Measurements from ENCODE around the gene CCNG1.
"Not testable (repeated sequence)": the region's sequence is repeated elsewhere in the genome, so short reads cannot be mapped to it uniquely, and the experiment has no call there.

The CCNG1 gene

DNA sequence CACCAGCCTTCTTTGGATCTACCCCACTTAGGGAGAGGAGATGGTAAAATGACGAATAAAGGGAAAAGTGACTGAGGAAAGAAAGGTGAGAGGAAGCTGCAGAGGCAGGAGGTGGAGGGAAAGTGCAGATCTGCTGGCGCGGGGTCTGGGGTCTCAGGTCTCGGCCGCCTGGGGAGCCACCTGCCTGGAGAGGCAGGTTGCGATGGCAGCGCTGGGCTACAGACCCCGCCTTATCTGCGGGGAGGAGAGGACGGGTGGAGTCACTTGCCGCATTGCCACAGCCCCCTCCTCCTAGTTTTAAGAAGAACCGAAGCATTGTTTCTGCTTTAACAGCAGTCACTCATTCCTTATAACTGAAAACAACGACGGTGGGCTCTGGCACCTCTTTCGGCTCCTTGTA lies 21.7 kb upstream of the CCNG1 start:
- H3K9me3 Mint-ChIP-seq: not testable (repeated sequence)

GRCh38 chr5:163424836-163425235 lies 12.6 kb upstream of the CCNG1 start:
- Mint-ChIP-seq H3K4me3 (no peak overlapping the region), H3K36me3 (ENCODE audit: insufficient read depth) (no peaks in the 10 kb centered on the region), H3K27ac (no peak overlapping the region), H3K4me1 (ENCODE audit: low read depth in 2 of 2) (peaks cover 4% of the 10 kb centered on the region in 2 donors), H3K9me3 (no peaks in the 10 kb centered on the region), H3K27me3 (peaks cover 10 to 12% of the 10 kb centered on the region in 2 donors)
- no peak for DNase-seq
- no peak for ATAC-seq (replicated peaks)

More for the DNA sequence above, 21.7 kb upstream of the CCNG1 start:
- H3K27ac Mint-ChIP-seq; ATAC-seq (replicated peaks); H3K4me1 Mint-ChIP-seq (ENCODE audit: low read depth in 2 of 2); H3K36me3 Mint-ChIP-seq (ENCODE audit: insufficient read depth); DNase-seq; H3K4me3 Mint-ChIP-seq: not testable (repeated sequence)
- H3K27me3 Mint-ChIP-seq: peaks cover 43 to 56% of the 10 kb centered on the region in 2 donors

DNA sequence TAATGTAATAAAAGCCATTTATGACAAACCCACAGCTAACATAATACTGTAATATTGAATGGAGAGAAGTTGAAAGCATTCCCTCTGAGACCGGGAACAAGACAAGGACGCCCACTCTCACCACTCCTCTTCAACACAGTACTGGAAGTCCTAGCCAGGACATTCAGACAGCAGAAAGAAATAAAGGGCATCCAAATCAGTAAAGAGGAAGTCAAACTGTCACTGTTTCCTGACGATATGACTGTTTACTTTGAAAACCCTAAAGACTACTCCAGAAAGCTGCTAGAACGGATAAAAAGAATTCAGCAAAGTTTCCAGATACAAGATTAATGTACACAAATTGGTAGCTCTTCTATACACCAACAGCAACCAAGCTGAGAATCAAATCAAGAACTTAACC lies 11.3 kb upstream of the CCNG1 start:
- H3K27ac Mint-ChIP-seq; H3K4me3 Mint-ChIP-seq; H3K9me3 Mint-ChIP-seq; DNase-seq; H3K36me3 Mint-ChIP-seq (ENCODE audit: insufficient read depth); ATAC-seq (replicated peaks); H3K4me1 Mint-ChIP-seq (ENCODE audit: low read depth in 2 of 2): not testable (repeated sequence)
- peaks cover 8 to 11% of the 10 kb centered on the region in 2 donors for H3K27me3 Mint-ChIP-seq

- Mint-ChIP-seq H3K9me3 (no peaks in the 10 kb centered on the region), H3K27ac (no peak overlapping the region), H3K4me3 (no peak overlapping the region), H3K36me3 (ENCODE audit: insufficient read depth) (peaks cover 6% of the 10 kb centered on the region), H3K27me3 (no peaks in the 10 kb centered on the region), H3K4me1 (ENCODE audit: low read depth in 2 of 2) (peaks cover 8 to 10% of the 10 kb centered on the region in 2 donors)
- DNase-seq (no peak), ATAC-seq (replicated peaks) (no peak)
Measured at GRCh38 chr5:163432544-163432943, 4.9 kb upstream of the CCNG1 start.

- peaks cover 11 to 12% of the 10 kb centered on the region in 2 donors for H3K4me1 Mint-ChIP-seq (ENCODE audit: low read depth in 2 of 2)
- H3K27ac Mint-ChIP-seq: no peak overlapping the region
- no peaks in the 10 kb centered on the region for H3K9me3 Mint-ChIP-seq
- DNase-seq (no peak), ATAC-seq (replicated peaks) (no peak)
- H3K4me3 Mint-ChIP-seq: no peak overlapping the region
- peaks cover 12% of the 10 kb centered on the region for H3K36me3 Mint-ChIP-seq (ENCODE audit: insufficient read depth)
- no peaks in the 10 kb centered on the region for H3K27me3 Mint-ChIP-seq
Measured at GRCh38 chr5:163433271-163433670, 4.1 kb upstream of the CCNG1 start.

GRCh38 chr5:163434401-163434866 lies 3.0 kb upstream of the CCNG1 start:
- Mint-ChIP-seq H3K4me3 (no peak overlapping the region), H3K27me3 (no peaks in the 10 kb centered on the region), H3K36me3 (ENCODE audit: insufficient read depth) (peaks cover 19% of the 10 kb centered on the region), H3K9me3 (no peaks in the 10 kb centered on the region), H3K4me1 (ENCODE audit: low read depth in 2 of 2) (peaks cover 16 to 23% of the 10 kb centered on the region in 2 donors), H3K27ac (no peak overlapping the region)
- DNase-seq: no peak
- ATAC-seq (replicated peaks): no peak

DNA sequence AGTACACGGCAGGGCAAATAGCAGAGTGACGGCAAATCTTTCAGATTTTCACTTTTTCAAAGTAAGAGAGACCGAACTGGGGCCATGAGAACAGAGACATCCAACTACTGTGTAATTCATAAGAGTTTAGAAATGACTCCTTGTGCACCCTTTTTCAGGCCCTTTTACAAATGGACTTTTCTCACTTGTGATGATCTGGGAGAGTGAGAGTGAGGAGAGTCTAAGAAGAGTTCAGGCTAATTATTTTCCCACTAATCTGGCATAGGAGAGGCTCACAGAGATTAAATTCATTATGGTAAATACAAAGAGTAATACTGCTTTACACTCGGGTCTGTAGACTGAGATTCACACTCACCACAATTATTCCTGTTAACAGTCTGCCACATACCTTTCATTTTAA lies 880 bp upstream of the CCNG1 start:
- no peak for DNase-seq
- peaks cover 29% of the 10 kb centered on the region for H3K36me3 Mint-ChIP-seq (ENCODE audit: insufficient read depth)
- H3K4me1 Mint-ChIP-seq (ENCODE audit: low read depth in 2 of 2): peaks cover 22 to 33% of the 10 kb centered on the region in 2 donors
- peak overlapping the region; percentile 87 to 89 for H3K4me3 Mint-ChIP-seq
- no peaks in the 10 kb centered on the region for H3K9me3 Mint-ChIP-seq
- peak overlapping the region; percentile 88 to 92 for H3K27ac Mint-ChIP-seq
- no peak for ATAC-seq (replicated peaks)
- H3K27me3 Mint-ChIP-seq: no peaks in the 10 kb centered on the region

- H3K9me3 Mint-ChIP-seq: no peaks in the 10 kb centered on the region
- peak overlapping the region; percentile 87 to 89 for H3K4me3 Mint-ChIP-seq
- peak overlapping the region; percentile 88 to 92 for H3K27ac Mint-ChIP-seq
- peaks cover 29% of the 10 kb centered on the region for H3K36me3 Mint-ChIP-seq (ENCODE audit: insufficient read depth)
- H3K4me1 Mint-ChIP-seq (ENCODE audit: low read depth in 2 of 2): peaks cover 22 to 33% of the 10 kb centered on the region in 2 donors
- no peaks in the 10 kb centered on the region for H3K27me3 Mint-ChIP-seq
- no peak for ATAC-seq (replicated peaks)
- no peak for DNase-seq
Measured at GRCh38 chr5:163437011-163437308, 435 bp upstream of the CCNG1 start.

DNA sequence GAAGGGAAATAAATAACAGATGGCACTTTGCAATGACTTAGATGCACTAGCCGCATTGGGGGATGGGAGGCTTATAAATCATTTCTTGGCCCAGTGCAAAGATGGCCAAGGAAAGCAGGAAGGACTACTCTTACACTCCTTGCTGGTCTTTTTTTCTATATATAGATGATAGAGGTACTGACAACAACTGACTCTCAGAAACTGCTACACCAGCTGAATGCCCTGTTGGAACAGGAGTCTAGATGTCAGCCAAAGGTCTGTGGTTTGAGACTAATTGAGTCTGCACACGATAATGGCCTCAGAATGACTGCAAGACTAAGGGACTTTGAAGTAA lies 1.7 kb downstream of the CCNG1 start:
- Mint-ChIP-seq H3K4me1 (ENCODE audit: low read depth in 2 of 2) (peaks cover 22 to 33% of the 10 kb centered on the region in 2 donors), H3K9me3 (no peaks in the 10 kb centered on the region), H3K4me3 (peak overlapping the region; percentile 87 to 89), H3K27ac (peak overlapping the region in 1 of 2 donors; percentile 88), H3K27me3 (no peaks in the 10 kb centered on the region), H3K36me3 (ENCODE audit: insufficient read depth) (peaks cover 48% of the 10 kb centered on the region)
- DNase-seq: no peak
- no peak for ATAC-seq (replicated peaks)

DNA sequence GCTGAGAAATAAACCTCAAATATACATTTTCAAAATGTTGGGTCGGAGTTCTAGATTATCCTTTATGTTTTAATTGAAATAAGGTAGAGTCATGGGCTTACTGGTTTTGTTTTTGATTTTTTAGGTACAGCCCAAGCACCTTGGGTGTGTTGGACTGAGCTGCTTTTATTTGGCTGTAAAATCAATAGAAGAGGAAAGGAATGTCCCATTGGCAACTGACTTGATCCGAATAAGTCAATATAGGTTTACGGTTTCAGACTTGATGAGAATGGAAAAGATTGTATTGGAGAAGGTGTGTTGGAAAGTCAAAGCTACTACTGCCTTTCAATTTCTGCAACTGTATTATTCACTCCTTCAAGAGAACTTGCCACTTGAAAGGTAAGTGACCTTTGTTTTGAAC lies 3.6 kb downstream of the CCNG1 start:
- Mint-ChIP-seq H3K9me3 (no peaks in the 10 kb centered on the region), H3K4me1 (ENCODE audit: low read depth in 2 of 2) (peaks cover 22 to 33% of the 10 kb centered on the region in 2 donors), H3K27ac (no peak overlapping the region), H3K36me3 (ENCODE audit: insufficient read depth) (peaks cover 63% of the 10 kb centered on the region), H3K4me3 (no peak overlapping the region), H3K27me3 (no peaks in the 10 kb centered on the region)
- ATAC-seq (replicated peaks) (no peak), DNase-seq (no peak)

- H3K27me3 Mint-ChIP-seq: no peaks in the 10 kb centered on the region
- peaks cover 6 to 15% of the 10 kb centered on the region in 2 donors for H3K4me1 Mint-ChIP-seq (ENCODE audit: low read depth in 2 of 2)
- no peaks in the 10 kb centered on the region for H3K9me3 Mint-ChIP-seq
- no peak for ATAC-seq (replicated peaks)
- peaks cover 72% of the 10 kb centered on the region for H3K36me3 Mint-ChIP-seq (ENCODE audit: insufficient read depth)
- DNase-seq: no peak
- H3K27ac Mint-ChIP-seq: peak overlapping the region in 1 of 2 donors; percentile 38
- H3K4me3 Mint-ChIP-seq: no peak overlapping the region
Measured at GRCh38 chr5:163444526-163444925, 7.1 kb downstream of the CCNG1 start.

GRCh38 chr5:163445345-163445744 lies 8.0 kb downstream of the CCNG1 start:
- H3K36me3 Mint-ChIP-seq (ENCODE audit: insufficient read depth): peaks cover 72% of the 10 kb centered on the region
- no peaks in the 10 kb centered on the region for H3K9me3 Mint-ChIP-seq
- peaks cover under 1 to 9% of the 10 kb centered on the region in 2 donors for H3K4me1 Mint-ChIP-seq (ENCODE audit: low read depth in 2 of 2)
- H3K27ac Mint-ChIP-seq: no peak overlapping the region
- no peak overlapping the region for H3K4me3 Mint-ChIP-seq
- H3K27me3 Mint-ChIP-seq: no peaks in the 10 kb centered on the region
- no peak for DNase-seq
- ATAC-seq (replicated peaks): no peak

GRCh38 chr5:163447191-163447590 lies 9.8 kb downstream of the CCNG1 start:
- Mint-ChIP-seq H3K36me3 (ENCODE audit: insufficient read depth) (peaks cover 63% of the 10 kb centered on the region), H3K27ac (peak overlapping the region; percentile 65 to 76), H3K27me3 (no peaks in the 10 kb centered on the region), H3K4me3 (no peak overlapping the region), H3K9me3 (no peaks in the 10 kb centered on the region), H3K4me1 (ENCODE audit: low read depth in 2 of 2) (peaks cover 0 to 5% of the 10 kb centered on the region in 2 donors)
- no peak for DNase-seq
- no peak for ATAC-seq (replicated peaks)

GRCh38 chr5:163447875-163448274 lies 10.5 kb downstream of the CCNG1 start:
- H3K4me1 Mint-ChIP-seq (ENCODE audit: low read depth in 2 of 2): peaks cover 0 to 5% of the 10 kb centered on the region in 2 donors
- ATAC-seq (replicated peaks): no peak
- no peak for DNase-seq
- no peaks in the 10 kb centered on the region for H3K27me3 Mint-ChIP-seq
- no peak overlapping the region for H3K4me3 Mint-ChIP-seq
- peaks cover 56% of the 10 kb centered on the region for H3K36me3 Mint-ChIP-seq (ENCODE audit: insufficient read depth)
- no peaks in the 10 kb centered on the region for H3K9me3 Mint-ChIP-seq
- peak overlapping the region; percentile 75 to 76 for H3K27ac Mint-ChIP-seq

- Mint-ChIP-seq H3K9me3 (no peaks in the 10 kb centered on the region), H3K27me3 (no peaks in the 10 kb centered on the region), H3K36me3 (ENCODE audit: insufficient read depth) (peaks cover 54% of the 10 kb centered on the region), H3K4me1 (ENCODE audit: low read depth in 2 of 2) (peaks cover 0 to 5% of the 10 kb centered on the region in 2 donors), H3K27ac (peak overlapping the region in 1 of 2 donors; percentile 75), H3K4me3 (no peak overlapping the region)
- ATAC-seq (replicated peaks) (no peak), DNase-seq (no peak)
Measured at GRCh38 chr5:163448491-163448890, 11.1 kb downstream of the CCNG1 start.

All from effector memory CD8-positive, alpha-beta T cell (primary cell).